ENCODE results near the gene ACSL1. TPM values are rescaled to one million over a fixed set of nuclear protein-coding genes. Genes with fewer than 3 reads are reported as not detected.

The ACSL1 gene
- total RNA-seq, 2 experiments from 2014 or later: 24.5 to 25.8 TPM

- POLR2A ChIA-PET: no interaction called here
- CTCF ChIA-PET: no interaction called here
Measured at GRCh38 chr4:184706453-184706852, 119.3 kb downstream of the ACSL1 start.

GRCh38 chr4:184705692-184706091 lies 120.1 kb downstream of the ACSL1 start:
- CTCF ChIA-PET: no interaction called here
- POLR2A ChIA-PET: interaction anchor here (0.7 kb wide), 1 partner anchor 424 kb away, joined by 3 read pairs; no protein-coding TSS in a partner anchor

Other genes starting within 250 kb of the ACSL1 start
- 10 to 100 TPM; 69.2 to 70.3 TPM for gene CASP3, start 176.5 kb downstream of the ACSL1 start, total RNA-seq
- gene PRIMPOL, start 176.2 kb downstream of the ACSL1 start, total RNA-seq: 10 to 100 TPM; 19.2 to 22.8 TPM
- gene CENPU, start 91.9 kb downstream of the ACSL1 start, total RNA-seq: 10 to 100 TPM; 58.7 to 59.3 TPM
- gene HELT, start 192.5 kb upstream of the ACSL1 start, total RNA-seq: not detected

Measured in activated CD8-positive, alpha-beta memory T cell treated with anti-CD3 and anti-CD28 coated beads for 36 hours (primary cell).